NCI-H748 (cell line): ENCODE results near the gene COA7.

Experiments used
- DNase-seq: peaks from one replicate; lab custom pipeline; 2025; ENCODE audit not compliant: unreplicated experiment; lab: John Stamatoyannopoulos, UW

COA7 gene

GRCh38 chr1:52636721-52637695 is 61.1 kb downstream of the COA7 start:
- DNase-seq, result no peak

DNA sequence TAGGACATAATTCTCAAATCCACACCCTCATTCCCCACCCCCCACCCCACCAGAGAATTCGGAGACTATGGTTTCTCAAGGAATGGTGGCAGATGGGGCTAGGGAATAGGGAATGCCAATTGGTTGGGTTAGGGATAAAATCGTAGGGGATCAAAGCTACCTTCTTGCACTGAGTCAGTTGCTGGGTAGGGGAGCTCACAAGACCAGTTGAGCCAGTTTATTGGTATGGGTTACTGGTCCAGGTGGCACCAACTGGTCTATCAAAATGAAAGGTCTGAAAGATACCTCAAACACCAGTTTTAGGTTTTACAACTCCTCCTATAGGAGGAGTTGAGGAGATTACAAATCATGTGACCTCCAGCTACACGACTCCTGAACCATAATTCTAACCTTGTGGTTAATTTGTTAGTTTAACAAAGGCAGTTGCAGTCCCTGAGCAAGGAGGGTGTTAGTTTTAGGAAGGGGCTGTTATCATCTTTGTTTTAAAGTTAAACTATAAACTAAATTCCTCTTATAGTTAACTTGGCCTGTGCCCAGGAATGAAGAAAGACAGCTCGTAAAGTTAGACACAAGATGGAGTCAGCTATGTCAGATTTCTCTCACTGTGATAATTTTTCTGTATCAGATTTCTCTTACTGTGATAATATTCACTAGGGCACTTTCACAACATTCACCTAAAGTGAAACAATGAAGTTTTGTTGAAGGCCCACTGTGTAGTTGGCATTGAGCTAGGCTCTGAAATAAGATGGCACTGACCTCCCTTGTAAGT is 62.6 kb downstream of the COA7 start:
- no peak for DNase-seq
